GM18520 (cell line): ENCODE results near the gene NPRL2.

Experiments
- ATAC-seq: cut with Tn5 transposase; IDR thresholded peaks from one replicate; pipeline ENCODE4 v1.9.1; 2021; ENCODE audit not compliant: unreplicated experiment

The NPRL2 gene

DNA sequence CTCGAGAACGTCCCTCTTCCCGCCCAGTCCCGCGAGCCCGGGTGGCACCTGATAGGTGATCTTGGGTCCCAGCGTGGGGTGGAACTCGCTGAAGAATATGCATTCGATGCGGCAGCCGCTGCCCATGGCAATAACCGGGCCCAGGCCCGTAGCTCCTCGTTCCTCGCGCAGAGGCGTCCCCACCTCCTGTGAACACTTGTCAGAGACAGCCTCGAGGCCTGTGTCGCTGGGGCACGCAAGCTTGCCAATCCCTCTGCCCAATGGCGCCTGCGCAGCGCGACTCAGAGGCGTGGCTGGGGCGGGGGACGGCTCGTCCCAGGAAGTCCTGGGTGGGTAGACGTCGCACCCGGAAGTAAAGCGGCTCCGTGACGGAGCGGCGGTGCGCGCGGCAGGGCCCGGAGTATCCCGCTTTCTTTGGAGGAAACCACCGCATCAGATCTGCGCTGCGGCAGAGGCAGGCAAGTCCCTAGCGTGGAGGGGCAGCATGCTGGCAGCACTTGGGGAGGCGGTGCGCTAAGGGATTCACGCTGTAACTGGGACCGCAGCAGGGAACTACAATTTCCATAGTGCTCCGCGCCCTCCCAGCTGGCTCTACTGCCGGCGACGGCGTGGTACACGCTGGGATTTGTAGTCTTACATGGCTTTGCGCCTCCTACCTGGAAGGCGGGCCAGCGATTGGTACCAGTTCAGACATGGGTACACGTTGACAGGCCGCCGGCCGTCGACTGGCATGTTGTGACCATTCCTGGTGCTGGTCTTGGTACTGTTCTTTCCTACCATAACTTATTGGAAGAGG is at the start of gene NPRL2, which contains the start of gene CYB561D2:
TSS of gene NPRL2 (minus strand) at position 249 of the 796 bp plus-strand sequence. CDS start at position 126, 123 bp downstream.
TSS of gene CYB561D2 (plus strand) at position 336 of the 796 bp plus-strand sequence. CDS start 572 bp downstream, outside the sequence.
- ATAC-seq, result peak; percentile 77

GRCh38 chr3:50396502-50396901 is 45.9 kb upstream of the NPRL2 start:
- ATAC-seq, result no peak

- no peak for ATAC-seq
These were observed 44.7 kb upstream of the NPRL2 start for GRCh38 chr3:50395070-50395860.

DNA sequence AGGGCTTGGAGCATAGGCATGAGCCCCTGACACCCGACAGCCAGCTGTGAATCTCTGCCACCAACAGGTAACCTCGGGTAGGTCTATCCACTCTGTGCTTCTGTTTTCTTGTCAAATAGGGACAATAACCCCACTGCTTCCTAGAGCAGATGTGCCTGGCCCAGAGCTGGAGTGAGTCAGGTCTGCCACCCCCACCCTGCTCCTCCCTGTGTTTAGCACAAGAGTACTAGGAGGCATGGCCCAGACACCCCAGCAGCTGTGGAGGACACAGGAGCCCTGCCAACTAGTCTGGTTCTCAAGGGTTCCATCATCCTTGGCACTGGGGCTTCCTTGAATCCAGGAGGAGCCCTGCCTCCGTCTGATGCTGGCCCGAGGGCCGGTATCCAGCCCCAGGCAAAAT is 42.5 kb upstream of the NPRL2 start:
- ATAC-seq, result no peak

DNA sequence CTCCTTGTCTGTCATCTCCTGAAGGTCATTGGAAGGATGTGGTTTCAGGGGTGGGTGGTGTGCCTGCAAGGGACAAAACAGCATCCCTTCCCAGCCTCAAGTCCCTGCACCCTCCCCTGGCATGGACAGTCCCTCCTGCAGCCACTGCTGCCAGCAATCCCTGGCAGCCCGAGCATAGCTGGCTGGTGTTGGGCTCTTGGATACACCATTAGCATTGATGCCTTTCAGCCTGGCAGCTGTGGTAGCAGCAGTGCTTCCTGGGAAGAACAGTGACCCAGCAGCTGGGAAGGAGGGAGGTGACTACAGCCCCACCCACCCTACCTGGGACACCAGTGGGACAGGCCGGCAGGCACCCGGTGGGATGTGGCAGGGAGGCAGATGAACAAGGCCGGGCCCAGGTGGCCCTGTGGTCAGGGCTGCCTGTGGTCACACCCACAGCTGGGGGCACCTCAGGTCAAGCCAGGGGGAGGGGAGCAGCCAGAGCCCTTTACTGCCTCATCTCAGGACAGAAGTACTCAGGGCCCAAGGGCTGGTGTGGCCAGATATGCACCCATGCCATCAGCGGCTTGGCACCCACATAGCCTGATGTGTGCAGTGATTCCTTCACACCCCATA is 41.6 kb upstream of the NPRL2 start:
- no peak for ATAC-seq

GRCh38 chr3:50390508-50391224 is 40.1 kb upstream of the NPRL2 start:
- no peak for ATAC-seq

DNA sequence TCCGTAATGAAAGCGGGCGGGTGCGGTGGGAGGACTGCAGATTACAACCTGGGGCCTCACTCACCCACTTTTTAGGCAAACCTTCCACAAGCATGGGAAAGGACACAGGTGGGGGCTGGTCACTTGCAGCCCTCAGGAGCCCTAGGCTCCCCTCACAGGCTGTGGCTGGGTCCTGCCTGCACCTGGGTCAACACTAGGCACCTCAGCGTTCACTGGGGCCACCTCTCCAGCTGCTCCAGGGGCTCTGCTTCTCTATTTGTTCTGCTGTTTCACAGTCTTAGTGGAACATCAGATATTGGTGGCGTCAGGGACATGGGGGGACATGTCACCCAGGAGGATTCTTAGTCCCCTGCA is 38.8 kb upstream of the NPRL2 start:
- no peak for ATAC-seq

GRCh38 chr3:50388720-50389413 is 38.3 kb upstream of the NPRL2 start:
- ATAC-seq, result no peak

DNA sequence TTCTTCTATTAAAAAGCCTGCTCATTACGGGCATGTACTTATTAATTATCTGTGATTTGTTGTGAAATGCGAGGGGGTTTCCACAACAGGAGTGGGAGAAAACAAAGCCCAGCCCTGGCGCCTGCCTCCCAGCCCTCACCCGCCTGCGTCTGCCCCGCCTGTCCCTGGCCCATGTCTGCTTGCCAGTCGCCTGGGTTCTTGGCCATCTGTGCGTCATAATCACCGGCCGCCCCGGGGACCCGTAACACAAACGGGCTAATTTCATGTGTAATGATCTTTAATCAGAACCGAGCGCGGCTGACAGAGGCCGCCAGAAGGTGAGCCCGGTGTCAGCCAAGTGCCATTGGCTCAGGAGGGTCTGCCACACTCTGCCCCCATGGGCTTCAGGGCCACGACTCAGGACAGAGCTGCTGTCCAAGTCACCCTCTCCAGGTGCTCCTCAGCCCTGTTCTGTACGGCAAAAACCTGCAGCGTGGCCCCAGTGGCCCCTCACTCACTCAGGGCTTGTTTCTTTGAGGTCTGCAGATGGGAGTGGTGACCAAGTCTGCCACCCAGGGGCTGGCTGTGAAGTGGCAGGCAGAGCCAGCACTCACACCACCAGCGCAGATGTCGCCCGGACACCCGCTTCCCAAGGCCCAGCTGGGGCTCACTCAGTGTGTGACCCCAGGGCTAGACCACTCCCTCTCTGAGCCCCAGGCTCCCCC is 37.6 kb upstream of the NPRL2 start:
- ATAC-seq, result no peak

DNA sequence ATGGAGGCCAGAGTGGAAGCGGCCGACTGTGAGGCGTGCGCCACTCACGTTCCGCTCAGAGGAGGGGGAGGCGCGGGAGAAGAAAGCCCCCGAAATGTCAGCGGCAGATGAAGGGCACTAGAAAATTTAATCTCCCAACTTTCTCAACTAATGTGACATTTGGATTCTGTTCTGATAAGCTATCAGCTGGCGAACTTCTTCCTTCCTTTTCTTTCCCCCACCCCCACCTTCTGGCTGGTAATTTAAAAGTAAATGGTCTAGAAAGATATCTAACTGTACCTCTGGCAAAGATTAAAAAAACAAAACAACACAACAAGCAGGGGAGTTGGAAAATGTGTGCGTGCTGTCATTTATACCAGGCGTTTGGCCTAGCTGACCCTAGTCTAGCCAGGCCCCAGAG is 35.2 kb upstream of the NPRL2 start:
- no peak for ATAC-seq

- ATAC-seq, result no peak
These were observed 33.2 kb upstream of the NPRL2 start for GRCh38 chr3:50383750-50384149.

GRCh38 chr3:50382722-50383121 is 32.1 kb upstream of the NPRL2 start:
- no peak for ATAC-seq

DNA sequence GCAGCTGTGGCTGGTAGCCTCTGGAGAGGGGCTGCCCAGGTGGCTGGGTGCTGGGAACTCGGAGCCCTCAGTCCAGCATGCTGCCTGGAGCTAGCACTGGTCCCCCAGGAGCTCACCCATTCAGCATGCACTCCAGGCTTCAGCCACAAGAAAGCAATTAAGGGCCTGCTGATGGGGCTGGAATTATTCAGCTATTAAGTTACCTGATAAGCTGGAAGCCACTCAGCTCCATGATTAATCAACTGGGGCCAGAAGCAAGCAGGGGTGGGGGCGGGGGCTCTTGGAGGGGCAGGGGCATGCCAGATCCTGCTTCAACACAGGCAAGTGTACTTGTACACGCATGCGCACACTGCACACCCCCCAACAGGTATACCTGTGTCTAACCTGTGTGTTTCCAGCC is 30.8 kb upstream of the NPRL2 start:
- ATAC-seq, result no peak

DNA sequence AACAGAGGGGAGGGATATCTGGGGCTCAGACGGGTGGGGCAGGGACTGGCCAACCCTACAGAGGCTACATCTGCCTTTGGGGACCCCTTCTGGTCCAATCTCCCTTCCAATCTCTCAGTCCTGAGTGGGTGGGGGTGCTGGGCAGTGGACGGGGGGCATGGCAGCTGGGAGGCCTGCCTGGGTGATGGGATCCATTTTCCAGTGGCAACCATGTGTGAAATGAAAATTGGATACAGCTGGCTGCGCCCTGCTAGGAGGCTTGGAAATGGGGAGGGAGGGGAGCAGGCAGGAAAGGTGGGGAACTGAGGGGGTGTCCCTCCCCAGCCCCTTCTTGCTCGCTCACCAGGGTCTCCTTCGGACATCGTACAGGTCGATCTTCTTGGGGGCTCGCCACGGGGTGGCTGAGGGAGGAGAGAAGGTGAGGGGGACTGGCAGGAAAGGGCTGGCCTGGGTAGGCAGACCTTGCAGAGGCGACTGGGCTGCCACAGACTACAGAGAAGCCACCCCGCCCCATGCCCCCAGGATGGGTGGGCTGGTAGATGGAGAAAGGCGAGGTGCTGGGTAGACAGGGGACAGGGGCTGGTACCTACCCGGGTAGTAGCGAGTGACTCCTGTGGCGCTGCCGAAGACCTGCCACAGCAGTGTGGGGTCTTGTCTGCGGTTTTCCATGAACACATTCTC is 30.0 kb upstream of the NPRL2 start:
- no peak for ATAC-seq

GRCh38 chr3:50378757-50379156 is 28.2 kb upstream of the NPRL2 start:
- ATAC-seq, result no peak

GRCh38 chr3:50378024-50378423 is 27.4 kb upstream of the NPRL2 start:
- no peak for ATAC-seq

DNA sequence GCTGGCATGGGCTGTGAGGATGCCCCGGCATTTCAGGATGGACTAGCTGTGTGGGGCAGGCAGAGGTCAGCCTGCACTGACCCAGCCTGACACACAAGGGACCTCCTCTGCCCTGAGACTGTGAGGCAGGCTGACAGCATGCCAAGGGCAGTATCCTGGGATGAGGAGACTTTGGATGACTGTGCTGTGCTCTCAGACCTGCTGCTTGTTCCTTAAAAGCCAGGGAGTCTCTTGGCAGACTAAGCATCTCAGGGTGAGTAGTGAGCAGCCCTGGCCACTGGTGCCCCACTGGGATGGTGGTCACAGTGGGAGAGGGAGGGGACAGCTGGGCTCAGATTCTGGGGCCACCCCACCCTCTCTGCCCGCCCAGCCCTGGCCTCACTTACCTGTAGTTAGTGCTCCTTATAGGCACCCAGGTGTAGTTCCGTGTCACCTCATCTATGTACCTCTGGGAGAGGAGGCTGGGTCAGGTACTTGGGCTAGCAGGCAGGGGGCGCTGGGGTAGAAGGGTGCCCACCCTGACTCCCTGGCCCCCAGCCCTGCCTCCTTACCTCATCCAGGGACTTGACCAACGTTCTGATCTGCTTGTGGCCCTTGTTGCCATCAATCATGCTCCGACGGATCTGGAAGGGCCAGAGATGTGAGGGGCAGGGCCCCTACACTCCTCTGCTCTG is 24.8 kb upstream of the NPRL2 start:
- ATAC-seq, result no peak

GRCh38 chr3:50374363-50375257 is 24.0 kb upstream of the NPRL2 start:
- no peak for ATAC-seq
